Muscle layer of colon (tissue), 2 donors: ENCODE results near the gene CECR2.

Source experiments
- H3K27ac ChIP-seq: one replicate; pipeline ENCODE4 v1.7.0; 2013; ENCODE audit warnings: low read depth, mild to moderate bottlenecking, low read length, moderate library complexity
- H3K27me3 ChIP-seq, 2 donors: one replicate each; pipeline ENCODE4 v1.7.0; 2013; ENCODE audit warnings: low read length in 2 of 2, mild to moderate bottlenecking in 2 of 2; ENCODE audit not compliant: insufficient read depth in 2 of 2, control insufficient read depth in 1 of 2
- H3K36me3 ChIP-seq: one replicate; pipeline ENCODE4 v1.7.0; 2013; ENCODE audit warnings: mild to moderate bottlenecking, low read length; ENCODE audit not compliant: insufficient read depth
- H3K4me1 ChIP-seq: one replicate; pipeline ENCODE4 v1.7.0; 2013; ENCODE audit warnings: mild to moderate bottlenecking, low read length; ENCODE audit not compliant: insufficient read depth
- H3K4me3 ChIP-seq, 2 donors: one replicate each; pipeline ENCODE4 v1.7.0; 2013; ENCODE audit warnings: low read length in 2 of 2, low read depth in 1 of 2, mild to moderate bottlenecking in 1 of 2, moderate library complexity in 1 of 2
- H3K9ac ChIP-seq: one replicate; pipeline ENCODE4 v1.7.0; 2013; ENCODE audit warnings: low read length
- H3K9me3 ChIP-seq: one replicate; pipeline ENCODE4 v1.7.0; 2013; ENCODE audit warnings: mild to moderate bottlenecking, low read length
- donor health status: abdominal sarcoma.
- donor health status: Adenocarcinoma of cecum.

Gene CECR2

DNA sequence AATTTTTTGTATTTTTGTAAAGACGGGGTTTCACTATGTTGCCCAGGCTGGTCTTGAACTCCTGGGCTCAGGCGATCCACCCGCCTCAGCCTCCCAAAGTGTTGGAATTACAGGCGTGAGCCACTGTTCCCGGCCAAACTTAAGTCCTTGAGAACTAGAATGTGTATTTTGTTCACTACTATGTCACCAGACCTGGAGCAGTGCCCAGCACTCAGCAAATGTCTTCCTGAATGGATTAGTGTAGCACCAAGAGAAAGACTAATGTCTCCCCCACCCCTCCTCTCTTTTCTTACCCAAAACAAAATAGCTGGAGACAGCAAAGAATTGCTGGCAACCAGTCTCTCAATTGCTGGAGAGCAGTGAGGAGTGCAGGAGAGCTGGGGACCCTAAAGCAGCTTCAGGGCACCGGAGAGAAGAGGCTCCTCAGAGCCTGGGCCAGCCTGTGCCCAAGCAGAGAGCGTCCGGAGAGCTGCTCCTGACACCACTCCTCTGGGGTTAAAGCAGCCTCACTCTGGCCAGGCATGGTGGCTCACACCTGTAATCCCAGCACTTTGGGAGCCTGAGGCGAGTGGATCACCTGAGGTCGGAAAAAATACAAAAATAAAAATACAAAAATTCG, 209.0 kb downstream of the CECR2 start:
- H3K4me3 ChIP-seq = no peak overlapping the region
- no peaks in the 10 kb centered on the region for H3K4me1 ChIP-seq
- no peak overlapping the region for H3K9ac ChIP-seq
- H3K27me3 ChIP-seq = no peaks in the 10 kb centered on the region
- no peaks in the 10 kb centered on the region for H3K36me3 ChIP-seq
- no peak overlapping the region for H3K27ac ChIP-seq
- H3K9me3 ChIP-seq = no peaks in the 10 kb centered on the region

DNA sequence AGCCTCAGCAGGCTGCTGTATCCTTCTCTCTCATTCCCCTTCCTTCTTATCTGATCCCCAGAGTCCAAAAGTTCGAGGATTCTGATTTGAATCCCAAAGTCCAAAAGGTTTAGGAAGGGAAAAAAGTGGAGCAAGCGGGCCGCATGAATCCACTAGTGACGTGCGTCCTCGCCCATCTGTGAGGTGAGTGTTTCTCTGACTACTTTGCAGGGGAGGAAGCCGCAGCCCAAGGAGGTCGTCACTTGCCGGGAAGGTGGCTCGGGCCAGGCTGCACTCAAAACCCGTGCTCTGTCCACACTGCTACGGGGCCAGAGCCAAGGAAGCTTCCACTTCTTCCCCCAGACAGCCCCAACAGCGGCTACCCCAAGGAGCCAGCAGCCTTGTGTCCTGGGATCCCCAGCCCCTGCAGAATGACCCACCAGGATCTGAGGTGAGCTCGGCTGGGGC, 210.3 kb downstream of the CECR2 start:
- H3K9me3 ChIP-seq = no peaks in the 10 kb centered on the region
- H3K27me3 ChIP-seq = no peaks in the 10 kb centered on the region
- H3K36me3 ChIP-seq = no peaks in the 10 kb centered on the region
- H3K27ac ChIP-seq = no peak overlapping the region
- no peaks in the 10 kb centered on the region for H3K4me1 ChIP-seq
- H3K9ac ChIP-seq = no peak overlapping the region
- H3K4me3 ChIP-seq = no peak overlapping the region

DNA sequence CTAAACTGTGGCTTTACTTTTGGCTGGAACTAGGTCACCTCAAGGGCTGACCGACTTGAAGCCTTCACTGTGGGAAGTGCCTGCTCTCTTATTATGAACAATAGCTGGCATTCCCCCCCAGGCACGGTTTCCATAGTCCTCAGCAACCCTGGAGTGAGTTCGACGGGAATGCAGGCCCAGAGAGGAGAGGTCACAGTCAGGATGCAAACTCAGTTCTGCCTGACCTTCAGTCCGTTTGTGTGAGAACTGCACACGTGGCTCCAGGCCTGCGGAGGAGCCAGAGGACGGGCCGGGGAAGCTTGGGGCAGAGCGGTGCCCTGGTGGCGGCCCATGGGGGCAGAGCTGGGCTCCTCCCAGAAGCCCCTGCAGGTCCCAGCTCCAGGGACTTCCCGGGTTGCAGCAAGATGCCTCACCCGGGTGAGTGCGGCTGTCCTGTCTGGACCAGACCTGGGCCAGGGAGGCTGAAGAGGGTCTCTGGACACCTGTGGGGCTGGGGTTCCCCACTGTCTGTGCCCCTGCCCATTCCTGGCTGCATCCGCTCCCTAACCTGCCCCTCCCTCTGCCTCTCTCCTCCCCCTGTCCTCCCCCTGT, 211.3 kb downstream of the CECR2 start:
- no peaks in the 10 kb centered on the region for H3K36me3 ChIP-seq
- no peaks in the 10 kb centered on the region for H3K4me1 ChIP-seq
- H3K9me3 ChIP-seq = no peaks in the 10 kb centered on the region
- H3K27ac ChIP-seq = no peak overlapping the region
- H3K27me3 ChIP-seq = no peaks in the 10 kb centered on the region
- H3K9ac ChIP-seq = no peak overlapping the region
- H3K4me3 ChIP-seq = no peak overlapping the region

DNA sequence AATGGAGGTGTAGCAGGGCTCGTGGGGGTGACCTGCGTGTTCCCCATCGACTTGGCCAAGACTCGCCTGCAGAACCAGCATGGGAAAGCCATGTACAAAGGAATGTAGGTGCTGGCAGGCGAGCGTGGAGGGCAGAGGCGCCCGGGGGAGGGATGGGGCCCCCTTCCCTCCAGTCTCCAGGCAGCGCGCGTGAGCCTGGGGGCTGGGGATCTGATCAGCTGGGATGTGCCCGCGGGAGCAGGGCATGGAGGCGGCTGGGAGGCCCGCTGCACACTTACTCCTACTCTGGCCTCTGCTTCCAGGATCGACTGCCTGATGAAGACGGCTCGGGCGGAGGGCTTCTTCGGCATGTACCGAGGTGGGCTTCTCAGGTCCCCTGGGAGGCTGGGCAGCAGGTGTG, 211.8 kb downstream of the CECR2 start:
- H3K36me3 ChIP-seq = no peaks in the 10 kb centered on the region
- H3K9ac ChIP-seq = no peak overlapping the region
- H3K27me3 ChIP-seq = no peaks in the 10 kb centered on the region
- no peaks in the 10 kb centered on the region for H3K9me3 ChIP-seq
- no peak overlapping the region for H3K27ac ChIP-seq
- H3K4me3 ChIP-seq = no peak overlapping the region
- H3K4me1 ChIP-seq = no peaks in the 10 kb centered on the region

DNA sequence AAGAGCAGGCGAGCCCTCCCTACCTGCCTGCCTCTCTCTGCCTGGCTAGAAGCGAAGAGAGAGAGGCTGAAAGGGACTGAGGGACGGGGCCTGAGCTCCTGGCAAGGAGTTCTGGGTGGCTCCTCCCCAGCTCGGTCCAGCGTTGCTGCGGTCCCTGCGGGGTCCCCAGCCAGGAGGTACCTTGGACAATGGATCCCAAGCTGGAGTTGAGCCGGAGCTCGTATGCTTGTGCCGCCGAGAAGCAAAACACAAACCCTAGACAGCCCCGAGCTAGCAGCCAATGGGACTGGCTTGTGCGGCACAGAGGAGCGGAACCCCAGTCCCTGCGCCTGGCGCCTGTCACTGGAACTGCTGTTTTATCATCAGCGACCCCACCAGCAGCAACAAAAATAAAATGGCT, 212.4 kb downstream of the CECR2 start:
- Histone ChIP-seq H3K9me3 (no peaks in the 10 kb centered on the region), H3K9ac (no peak overlapping the region), H3K36me3 (no peaks in the 10 kb centered on the region), H3K27me3 (no peaks in the 10 kb centered on the region), H3K27ac (no peak overlapping the region), H3K4me3 (no peak overlapping the region), H3K4me1 (no peaks in the 10 kb centered on the region)

DNA sequence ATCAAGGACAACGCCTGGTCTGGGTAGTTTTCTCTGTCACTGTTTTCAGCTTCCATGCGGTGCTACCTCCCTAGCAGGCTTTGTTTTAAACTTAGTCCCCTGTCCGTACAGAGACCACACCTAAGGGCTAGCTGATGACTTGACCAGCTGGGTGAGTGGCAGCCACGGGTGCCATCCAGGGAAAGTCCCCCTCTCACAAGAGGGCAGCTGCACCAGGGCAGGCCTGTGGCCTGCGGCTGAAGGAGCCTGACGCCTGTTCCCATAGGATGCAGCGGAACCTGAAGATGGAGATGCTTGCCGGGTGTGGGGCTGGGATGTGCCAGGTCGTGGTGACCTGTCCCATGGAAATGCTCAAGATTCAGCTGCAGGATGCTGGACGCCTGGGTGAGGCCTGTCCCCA, 213.9 kb downstream of the CECR2 start:
- Histone ChIP-seq H3K36me3 (no peaks in the 10 kb centered on the region), H3K27me3 (no peaks in the 10 kb centered on the region), H3K4me3 (no peak overlapping the region), H3K9me3 (no peaks in the 10 kb centered on the region), H3K27ac (no peak overlapping the region), H3K4me1 (no peaks in the 10 kb centered on the region), H3K9ac (no peak overlapping the region)

DNA sequence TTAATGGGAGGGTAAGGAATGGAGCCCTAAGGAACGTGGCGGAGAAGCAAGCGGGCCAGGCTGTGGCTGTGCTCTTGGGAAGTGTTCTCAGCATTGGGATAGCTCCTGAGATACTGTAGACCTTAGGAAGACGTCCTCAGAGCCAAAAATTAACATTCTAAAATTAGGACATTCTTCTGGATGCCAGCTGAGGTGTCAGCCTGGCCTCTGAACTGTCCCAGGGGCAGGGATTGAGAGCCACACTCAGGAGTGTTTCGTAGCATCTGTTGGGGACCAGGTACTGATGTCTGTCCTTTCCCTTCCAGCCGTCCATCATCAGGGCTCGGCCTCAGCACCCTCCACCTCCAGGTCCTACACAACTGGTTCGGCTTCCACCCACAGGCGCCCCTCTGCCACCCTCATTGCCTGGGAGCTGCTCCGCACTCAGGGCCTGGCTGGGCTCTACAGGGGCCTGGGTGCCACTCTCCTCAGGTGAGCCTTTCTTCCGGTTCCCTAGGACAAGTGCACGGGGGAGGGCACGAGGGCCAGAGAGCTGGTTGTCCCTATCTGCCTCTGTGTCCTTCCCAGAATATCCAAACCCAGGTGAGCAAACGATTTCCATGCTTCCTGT, 217.7 kb downstream of the CECR2 start:
- Histone ChIP-seq H3K4me3 (no peak overlapping the region), H3K9me3 (no peaks in the 10 kb centered on the region), H3K27me3 (no peaks in the 10 kb centered on the region), H3K9ac (no peak overlapping the region), H3K36me3 (peaks cover 15% of the 10 kb centered on the region), H3K27ac (no peak overlapping the region), H3K4me1 (no peaks in the 10 kb centered on the region)

DNA sequence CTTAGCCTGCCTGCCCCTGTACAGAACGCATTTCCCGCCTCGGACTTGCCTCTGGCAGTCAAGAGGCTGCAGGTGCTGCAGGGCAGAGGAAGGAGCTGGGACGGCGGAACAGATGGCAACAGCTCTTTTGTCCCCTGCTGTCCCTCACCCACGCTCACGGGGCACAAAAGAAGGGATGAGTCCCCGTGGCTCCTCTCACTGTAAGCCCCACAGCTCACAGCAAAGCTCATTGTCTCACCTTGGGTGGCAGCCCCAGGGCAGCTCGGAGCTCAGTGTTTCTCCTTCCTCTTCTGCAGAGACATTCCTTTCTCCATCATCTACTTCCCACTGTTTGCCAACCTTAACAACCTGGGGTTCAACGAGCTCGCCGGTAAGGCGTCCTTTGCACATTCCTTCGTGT, 218.4 kb downstream of the CECR2 start:
- H3K36me3 ChIP-seq = peaks cover 22% of the 10 kb centered on the region
- no peak overlapping the region for H3K9ac ChIP-seq
- no peak overlapping the region for H3K4me3 ChIP-seq
- H3K9me3 ChIP-seq = no peaks in the 10 kb centered on the region
- no peak overlapping the region for H3K27ac ChIP-seq
- no peaks in the 10 kb centered on the region for H3K27me3 ChIP-seq
- H3K4me1 ChIP-seq = no peaks in the 10 kb centered on the region

DNA sequence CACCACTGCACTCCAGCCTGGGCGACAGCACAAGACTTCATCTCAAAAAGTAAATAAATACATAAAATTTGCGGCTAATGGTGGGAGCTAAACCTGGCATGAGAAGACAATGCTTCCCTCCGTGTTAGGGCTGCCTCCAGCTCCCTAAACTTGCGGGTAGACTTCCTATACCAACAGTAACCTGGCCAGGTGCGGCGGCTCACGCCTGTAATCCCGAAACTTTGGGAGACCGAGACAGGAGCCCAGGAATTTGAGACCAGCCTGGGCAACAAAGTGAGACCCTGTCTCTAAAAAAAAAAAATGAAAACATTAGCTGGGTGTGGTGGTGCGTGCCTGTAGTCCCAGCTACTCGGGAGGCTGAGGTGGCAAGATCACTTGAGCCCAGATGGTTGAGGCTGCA, 219.3 kb downstream of the CECR2 start:
- no peaks in the 10 kb centered on the region for H3K4me1 ChIP-seq
- H3K9ac ChIP-seq = no peak overlapping the region
- no peaks in the 10 kb centered on the region for H3K9me3 ChIP-seq
- no peaks in the 10 kb centered on the region for H3K27me3 ChIP-seq
- H3K36me3 ChIP-seq = peaks cover 32% of the 10 kb centered on the region
- H3K4me3 ChIP-seq = no peak overlapping the region
- no peak overlapping the region for H3K27ac ChIP-seq

DNA sequence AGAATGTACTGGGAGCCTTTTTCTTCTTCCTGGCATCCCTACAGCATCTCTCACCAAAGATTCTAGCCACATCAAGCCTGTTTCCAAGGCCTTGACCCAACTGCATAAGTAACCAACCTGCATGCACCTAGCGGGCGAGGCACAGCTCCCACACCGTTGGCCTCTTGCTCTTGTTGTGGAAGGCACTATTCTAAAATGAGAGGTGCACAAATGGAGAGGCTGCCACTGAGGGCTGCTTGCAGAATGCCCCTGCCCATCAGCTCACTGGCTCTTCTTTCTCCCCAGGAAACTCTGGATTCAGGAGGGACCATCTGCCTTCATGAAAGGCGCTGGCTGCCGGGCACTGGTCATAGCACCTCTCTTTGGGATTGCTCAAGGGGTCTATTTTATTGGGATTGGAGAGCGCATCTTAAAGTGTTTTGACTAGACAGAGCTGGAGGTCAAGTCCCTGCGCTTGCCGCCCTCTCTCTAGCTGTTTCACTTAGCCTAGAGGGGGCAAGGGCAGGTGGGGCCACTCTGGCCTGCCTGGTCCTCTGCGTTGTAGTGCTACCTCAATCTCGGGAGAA, 220.6 kb downstream of the CECR2 start:
- H3K36me3 ChIP-seq = peaks cover 45% of the 10 kb centered on the region
- H3K4me3 ChIP-seq = no peak overlapping the region
- no peak overlapping the region for H3K27ac ChIP-seq
- H3K4me1 ChIP-seq = no peaks in the 10 kb centered on the region
- no peaks in the 10 kb centered on the region for H3K27me3 ChIP-seq
- H3K9me3 ChIP-seq = no peaks in the 10 kb centered on the region
- H3K9ac ChIP-seq = no peak overlapping the region

DNA sequence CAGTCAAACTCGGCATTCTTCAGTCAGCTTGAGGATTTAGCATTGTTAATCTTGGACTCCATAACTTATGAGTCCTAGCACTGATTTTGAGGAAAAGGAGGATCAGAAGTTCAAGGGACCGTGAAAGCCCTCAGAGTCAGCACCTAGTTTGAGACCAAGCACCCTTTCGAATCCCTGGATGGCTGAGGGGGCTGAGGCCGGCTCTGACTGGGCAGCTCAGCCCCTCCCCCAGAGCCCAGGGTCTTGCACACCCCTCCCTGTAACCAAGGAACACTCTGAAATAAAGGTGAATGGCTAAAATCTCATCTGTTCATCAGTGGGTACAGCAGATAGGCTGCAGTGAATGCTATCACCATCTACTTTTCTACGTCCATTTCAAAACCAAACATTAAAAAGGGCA, 221.3 kb downstream of the CECR2 start:
- no peaks in the 10 kb centered on the region for H3K4me1 ChIP-seq
- no peak overlapping the region for H3K27ac ChIP-seq
- peaks cover 50% of the 10 kb centered on the region for H3K36me3 ChIP-seq
- H3K4me3 ChIP-seq = no peak overlapping the region
- H3K9ac ChIP-seq = no peak overlapping the region
- H3K27me3 ChIP-seq = no peaks in the 10 kb centered on the region
- no peaks in the 10 kb centered on the region for H3K9me3 ChIP-seq
